DND-41 (cell line): Measurements from ENCODE around the gene DPP6.

Source experiments
- CTCF ChIP-seq: IDR thresholded peaks from 2 replicates; pipeline ENCODE4 v1.5.1; 2012; ENCODE audit warnings: borderline replicate concordance, low read length, moderate library complexity, mild to moderate bottlenecking; ENCODE audit not compliant: poor library complexity, severe bottlenecking; ENCODE audit errors: extremely low read depth
- EZH2 ChIP-seq: IDR thresholded peaks from 3 replicates; pipeline ENCODE4 v1.6.1; 2012; ENCODE audit warnings: borderline replicate concordance, low read depth, mild to moderate bottlenecking, moderate library complexity, low read length, inconsistent platforms; ENCODE audit not compliant: severe bottlenecking

- TF ChIP-seq CTCF (no peak), EZH2 (no peak)
Observed at GRCh38 chr7:154759989-154760388, 707.8 kb downstream of the DPP6 start.
